Right lobe of liver (tissue), 6 donors: ENCODE data around the gene UBE2QL1. TPM values are rescaled to one million over a fixed set of nuclear protein-coding genes. Genes with fewer than 3 reads are reported as not detected.
A peak's percentile ranks its signal among the peaks of the same experiment; 100 is the strongest.

Experiments used
- ATAC-seq, 4 donors: fragments of 200-7000 bp; cut with Tn5 transposase; one replicate each; pipeline ENCODE4 v1.9.1; 2020; ENCODE audit warnings: mild to moderate bottlenecking in 4 of 4, moderate library complexity in 4 of 4
- DNase-seq, 3 donors: peaks; one replicate each; pipeline ENCODE4 v3.0.0-alpha.2; 2020
- H3K27ac ChIP-seq, 3 donors: fragments of 200-600 bp; one replicate each; pipeline ENCODE4 v1.8.0; 2022
- H3K27me3 ChIP-seq, 2 donors: fragments of 200-600 bp; one replicate each; pipeline ENCODE4 v1.8.0; 2022
- H3K36me3 ChIP-seq, 4 donors: fragments of 200-600 bp; sonication (generic) in 1 of 4; one replicate each; pipeline versions ENCODE4 v1.5.1 to v1.8.0; 2017 to 2022; ENCODE audit warnings: control low read depth in 1 of 4
- H3K4me1 ChIP-seq, 4 donors: fragments of 200-600 bp; sonication (generic) in 1 of 4; one replicate each; pipeline versions ENCODE4 v1.5.1 to v1.8.0; 2017 to 2022; ENCODE audit warnings: control low read depth in 1 of 4
- H3K4me3 ChIP-seq, 3 donors: fragments of 200-600 bp; one replicate each; pipeline ENCODE4 v1.8.0; 2022
- H3K9me3 ChIP-seq, 4 donors: fragments of 200-600 bp; sonication (generic) in 1 of 4; one replicate each; pipeline versions ENCODE4 v1.5.1 to v1.8.0; 2017 to 2022; ENCODE audit warnings: control low read depth in 1 of 4
- CTCF ChIP-seq, 4 donors: fragments of 200-600 bp in 3 of 4; fragments of 450-650 bp in 1 of 4; IDR thresholded peaks; one replicate each; pipeline versions ENCODE4 v1.5.1 to v1.8.0; 2016 to 2022; ENCODE audit warnings: antibody characterized with exemption in 4 of 4, mild to moderate bottlenecking in 2 of 4
- POLR2A ChIP-seq: fragments of 450-650 bp; IDR thresholded peaks from one replicate; pipeline ENCODE4 v1.6.1; 2017; ENCODE audit warnings: antibody characterized with exemption, mild to moderate bottlenecking
- WGBS: methylation state at CpG from one replicate; pipeline ENCODE4 v1.1.6; 2018; ENCODE audit warnings: low coverage, low lambda C conversion rate; ENCODE audit not compliant: insufficient coverage; ENCODE audit errors: missing lambda C conversion rate; 5-methylcytosine and 5-hydroxymethylcytosine counted together
- intact Hi-C, 2 donors: fragments of 100-400 bp; cut with DNase I; formaldehyde crosslinking; loops; one replicate each; pipeline versions ENCODE4 v1.11.2 to v1.14.1; 2022
- total RNA-seq, 6 experiments: library from RNA; depleted of rRNA in 2 of 6; stranded (reverse); fragments of >200 nt in 2 of 6; fragmentation: NEBNext Ultra II Directional in 3 of 6; extraction: Animal tissue kit (Norgen Biotek cat#: 25700) in 3 of 6; gene quantifications; one replicate each; pipeline versions ENCODE4 v1.1.0 to v1.2.4, GENCODE V29; 2016 to 2023
- donor health status: DM: no; HTN: yes; CAD: no.
- donor health status: DM: no; HTN: no; CAD: no.
- donor health status: DM: no; HTN: no; CAD: no.
- donor health status: DM: no; HTN: yes; CAD: no.
- donor health status: DM: no; HTN: yes; CAD: no.

UBE2QL1 gene
- total RNA-seq, 6 experiments from 2014 or later, result 0.20 to 0.74 (median 0.54) TPM

- 30% methylated on average over 2 of the region's 9 CpGs for WGBS
Observed at GRCh38 chr5:6522923-6523322, 74.3 kb downstream of the UBE2QL1 start.

GRCh38 chr5:6525422-6525821 lies 76.8 kb downstream of the UBE2QL1 start:
- Histone ChIP-seq H3K27me3 (no peaks in the 10 kb centered on the region), H3K36me3 (no peaks in the 10 kb centered on the region), H3K27ac (no peak overlapping the region), H3K9me3 (no peaks in the 10 kb centered on the region), H3K4me1 (peaks cover 0 to 11% (median 3%) of the 10 kb centered on the region in 4 donors), H3K4me3 (no peak overlapping the region)
- no peak for ATAC-seq
- intact Hi-C loops, result loop anchor here in 1 of 2 donors (10.0 kb wide), 1 partner anchor 231 kb away; no protein-coding TSS in a partner anchor
- 70% methylated on average over 2 of the region's 4 CpGs for WGBS
- TF ChIP-seq CTCF (IDR thresholded peaks at IDR 0.05) (no peak), POLR2A (no peak)
- no peak for DNase-seq

More at GRCh38 chr5:6522923-6523322, 74.3 kb downstream of the UBE2QL1 start:
- intact Hi-C loops, result loop anchor here in 1 of 2 donors (10.0 kb wide), 1 partner anchor 228 kb away; no protein-coding TSS in a partner anchor
- ATAC-seq (no peak), DNase-seq (no peak)
- TF ChIP-seq POLR2A (no peak), CTCF (IDR thresholded peaks at IDR 0.05) (no peak)
- no peaks in the 10 kb centered on the region for H3K27me3 ChIP-seq
- H3K4me3 ChIP-seq, result no peak overlapping the region
- H3K36me3 ChIP-seq, result no peaks in the 10 kb centered on the region
- peaks cover 0 to 18% (median 7%) of the 10 kb centered on the region in 4 donors for H3K4me1 ChIP-seq
- H3K9me3 ChIP-seq, result no peaks in the 10 kb centered on the region
- no peak overlapping the region for H3K27ac ChIP-seq

- ATAC-seq (peak; percentile 90 to 99 (median 94)), DNase-seq (peak in 1 of 3 donors; percentile 63)
- Histone ChIP-seq H3K27ac (no peak overlapping the region), H3K9me3 (no peaks in the 10 kb centered on the region), H3K4me3 (no peak overlapping the region), H3K27me3 (no peaks in the 10 kb centered on the region), H3K36me3 (no peaks in the 10 kb centered on the region), H3K4me1 (peaks cover 0 to 7% (median 3%) of the 10 kb centered on the region in 4 donors)
- TF ChIP-seq CTCF (IDR thresholded peaks at IDR 0.05) (peak; percentile 48 to 62 (median 59)), POLR2A (no peak)
- intact Hi-C loops, result loop anchor here in 1 of 2 donors (10.0 kb wide), 1 partner anchor 231 kb away; no protein-coding TSS in a partner anchor
- WGBS, result 44% methylated on average over 7 of the region's 9 CpGs
Observed at GRCh38 chr5:6525910-6526309, 77.3 kb downstream of the UBE2QL1 start.

- H3K4me1 ChIP-seq, result no peaks in the 10 kb centered on the region
- H3K27ac ChIP-seq, result no peak overlapping the region
- intact Hi-C loops, result loop anchor here in 1 of 2 donors (10.0 kb wide), 1 partner anchor 233 kb away; no protein-coding TSS in a partner anchor
- no peaks in the 10 kb centered on the region for H3K36me3 ChIP-seq
- H3K9me3 ChIP-seq, result no peaks in the 10 kb centered on the region
- TF ChIP-seq POLR2A, result no peak
- TF ChIP-seq CTCF (IDR thresholded peaks at IDR 0.05), result no peak
- H3K4me3 ChIP-seq, result no peak overlapping the region
- no peak for DNase-seq
- ATAC-seq, result no peak
- WGBS, result 68% methylated on average over 5 of the region's 12 CpGs
- H3K27me3 ChIP-seq, result no peaks in the 10 kb centered on the region
Observed at GRCh38 chr5:6527749-6528455, 79.2 kb downstream of the UBE2QL1 start.
